NCI-H748 (cell line): ENCODE results near the gene KCNJ1.

Source experiments
- DNase-seq: peaks from one replicate; lab custom pipeline; 2025; ENCODE audit not compliant: unreplicated experiment; lab: John Stamatoyannopoulos, UW

The KCNJ1 gene

DNA sequence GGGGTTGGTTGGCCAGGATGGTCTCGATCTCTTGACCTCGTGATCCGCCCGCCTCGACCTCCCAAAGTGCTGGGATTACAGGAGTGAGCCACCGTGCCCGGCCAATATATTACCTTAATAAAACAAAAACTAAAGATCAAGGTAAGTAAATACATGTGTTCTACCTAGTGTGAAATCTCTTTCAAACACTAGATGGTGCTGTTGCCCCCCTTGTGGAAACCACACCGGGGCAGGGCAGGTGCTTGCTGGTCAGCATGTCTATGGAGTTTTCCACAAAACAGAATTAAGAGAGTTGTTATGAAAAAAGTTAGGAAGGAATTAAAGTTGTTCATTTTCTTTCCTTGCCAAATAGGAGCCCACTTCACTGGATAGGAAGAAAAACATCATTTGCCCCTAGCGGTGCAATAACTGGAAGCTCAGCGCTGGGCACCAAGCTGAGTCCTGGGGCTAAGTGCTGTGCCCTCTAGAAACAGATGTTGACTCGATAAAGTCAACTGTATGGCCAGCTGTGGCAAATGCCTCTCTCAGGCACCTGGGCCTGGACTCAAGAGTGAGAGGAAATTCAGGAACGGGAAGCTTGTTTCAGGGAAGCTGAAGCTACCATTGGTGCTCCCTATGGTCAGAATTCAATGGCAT is 17.7 kb upstream of the KCNJ1 start:
- peak; percentile 64 for DNase-seq

DNA sequence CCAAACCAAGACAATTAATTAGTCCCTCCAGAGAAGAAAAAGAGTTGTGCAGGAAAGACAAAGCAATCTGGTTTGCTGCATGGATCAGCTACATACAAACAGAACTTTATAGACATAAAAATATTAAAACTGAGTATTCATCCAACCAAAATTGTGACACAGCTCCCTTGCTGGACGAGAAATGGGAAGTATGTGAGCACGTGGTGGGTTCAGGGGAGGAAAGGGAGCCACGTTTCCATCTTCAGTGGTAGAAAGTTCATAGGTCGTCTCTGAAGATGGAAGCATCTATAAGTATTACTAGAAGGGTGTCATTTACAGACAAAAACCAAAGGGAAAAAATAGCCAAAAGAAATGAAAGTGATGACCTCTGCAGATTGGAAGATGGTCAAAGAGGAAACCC is 17.0 kb upstream of the KCNJ1 start:
- DNase-seq: no peak

DNA sequence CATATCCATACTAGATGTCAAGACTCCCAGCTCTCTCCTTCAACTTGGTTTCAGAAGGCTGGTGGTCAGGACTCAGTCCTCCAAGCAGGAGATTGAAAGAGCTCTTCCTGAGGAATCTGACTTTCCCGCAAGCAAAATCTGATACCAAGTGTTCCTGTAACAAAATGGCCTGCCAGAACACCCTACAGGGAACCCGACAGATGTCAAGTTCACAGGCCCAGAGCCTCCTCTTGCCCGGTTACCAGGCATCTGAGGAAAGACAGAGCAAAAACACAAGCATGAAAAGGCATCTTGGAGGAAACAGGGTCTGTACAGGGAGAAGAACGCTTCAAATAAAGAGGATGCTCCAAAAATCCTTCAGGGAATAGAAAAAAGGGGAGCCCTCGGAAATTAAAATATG is 15.4 kb upstream of the KCNJ1 start:
- no peak for DNase-seq

DNA sequence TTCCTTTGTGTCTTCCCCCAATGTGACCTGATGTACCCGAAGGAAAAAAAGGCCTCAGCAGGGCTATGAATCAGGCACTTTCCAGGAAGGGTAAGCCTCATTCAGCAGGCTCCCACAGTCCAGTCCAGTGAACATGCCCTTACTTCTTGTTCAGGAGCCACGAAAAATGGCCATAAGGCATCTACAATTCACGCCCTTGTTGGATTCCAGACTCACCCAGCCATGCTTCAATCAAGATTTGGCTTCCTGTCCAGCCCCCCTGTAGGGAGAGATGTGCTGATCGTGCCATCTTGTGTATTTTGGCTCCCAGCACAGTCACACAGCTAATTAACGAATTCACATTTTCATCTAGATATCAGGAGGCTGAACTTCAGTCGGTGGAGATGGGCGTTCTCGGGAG is 14.1 kb upstream of the KCNJ1 start:
- DNase-seq: no peak

DNA sequence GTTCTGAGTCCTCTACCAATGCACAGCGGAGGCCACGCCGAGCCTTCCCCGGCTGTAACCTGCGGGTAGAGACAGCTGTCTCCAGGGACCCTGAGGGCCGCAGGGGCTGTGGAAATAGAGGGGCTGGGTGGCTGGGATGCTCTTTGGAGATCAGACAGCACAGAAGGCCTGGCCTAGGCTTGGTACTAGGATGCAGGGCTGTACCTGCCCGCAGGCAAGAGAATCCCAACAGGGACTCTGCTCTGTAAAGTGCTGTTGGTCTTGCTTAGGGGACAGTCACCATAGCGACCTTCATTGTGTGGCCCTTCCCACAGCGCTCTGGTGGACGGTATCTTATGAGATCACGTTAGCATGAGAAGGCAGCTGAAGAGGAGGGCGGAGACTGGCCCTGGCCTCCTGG is 12.7 kb upstream of the KCNJ1 start:
- DNase-seq: peak; percentile 9

DNA sequence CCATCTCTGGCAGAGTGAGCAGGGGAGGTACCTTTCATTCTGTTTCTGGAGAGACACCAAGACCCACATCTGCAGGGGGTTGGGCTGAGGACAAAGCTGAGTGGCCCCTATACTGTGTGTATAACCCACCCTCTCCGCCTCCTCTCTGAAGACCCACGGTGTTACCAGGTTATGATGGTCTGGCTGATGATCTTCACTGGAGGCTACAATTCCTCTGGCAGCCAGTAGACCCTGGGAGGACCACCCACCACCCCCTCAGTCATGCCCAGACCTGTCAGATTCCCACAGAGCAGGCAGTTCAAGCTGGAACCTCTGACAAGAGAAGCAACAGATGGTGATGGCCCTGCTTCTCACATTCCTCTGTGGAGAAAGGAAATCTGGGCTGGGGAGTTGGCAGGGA is 11.4 kb upstream of the KCNJ1 start:
- no peak for DNase-seq

DNA sequence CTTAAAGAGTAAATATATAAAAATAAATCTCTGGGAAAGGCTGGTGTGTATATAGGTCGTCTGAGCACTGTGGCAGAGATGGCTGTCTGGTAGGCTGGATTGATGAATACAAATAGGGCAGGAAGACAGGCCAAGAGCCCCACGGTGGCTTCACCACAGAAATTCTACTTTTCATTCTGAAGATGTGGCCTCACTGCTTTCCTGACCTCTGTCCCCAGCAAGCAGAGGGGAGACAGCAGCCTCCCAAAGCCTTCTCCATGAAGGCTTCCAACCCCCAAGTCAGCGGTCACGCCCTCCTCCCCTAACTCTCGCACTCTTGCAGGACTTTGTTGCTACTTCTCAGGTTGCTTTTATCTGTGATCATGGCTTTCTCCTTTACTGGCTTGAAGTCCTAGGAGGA is 10.6 kb upstream of the KCNJ1 start:
- DNase-seq: no peak

DNA sequence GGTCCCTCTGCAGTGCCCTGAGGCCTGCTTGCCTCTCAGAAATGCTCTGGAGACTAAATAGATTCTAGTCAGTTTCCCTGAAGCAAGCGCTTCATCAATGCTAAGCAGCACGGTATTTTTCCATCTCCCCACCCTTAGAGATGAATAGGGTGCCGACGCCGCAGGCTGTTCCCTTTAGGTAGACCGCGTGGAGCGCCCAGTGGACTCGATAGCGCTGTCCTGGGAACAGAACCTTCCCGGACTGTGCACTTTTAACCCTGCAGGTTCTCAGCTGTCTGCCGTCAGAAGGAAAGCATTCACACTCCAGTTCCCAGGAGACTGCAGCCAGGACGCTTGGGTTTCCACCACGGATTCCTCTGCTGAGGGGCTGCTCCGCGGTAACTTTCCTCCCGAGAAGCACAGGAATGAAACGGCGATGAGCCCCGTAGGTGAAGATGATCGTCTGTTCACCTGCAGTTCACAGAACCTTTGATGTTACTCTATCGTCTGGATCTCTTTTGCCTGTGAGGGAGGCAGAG is 9.1 kb upstream of the KCNJ1 start:
- no peak for DNase-seq

DNA sequence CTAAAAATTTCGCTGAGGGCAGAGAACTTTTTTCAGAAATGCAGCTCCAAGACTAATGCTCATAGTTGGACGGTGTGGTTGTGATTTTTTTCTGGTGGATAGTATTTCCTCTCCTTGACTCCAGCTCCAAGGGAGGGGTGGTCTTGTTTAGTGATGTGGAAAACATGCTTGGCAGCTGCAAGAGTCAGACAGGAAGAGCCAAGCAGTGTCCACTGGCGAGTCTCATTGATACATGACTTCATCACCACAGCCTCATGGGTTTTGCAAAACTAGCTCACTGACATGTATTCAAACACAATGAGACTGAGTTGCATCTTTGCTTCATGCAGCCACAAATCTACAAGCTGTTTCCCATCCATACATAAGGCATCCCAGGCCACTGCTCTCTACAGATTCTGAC is 7.3 kb upstream of the KCNJ1 start:
- no peak for DNase-seq

DNA sequence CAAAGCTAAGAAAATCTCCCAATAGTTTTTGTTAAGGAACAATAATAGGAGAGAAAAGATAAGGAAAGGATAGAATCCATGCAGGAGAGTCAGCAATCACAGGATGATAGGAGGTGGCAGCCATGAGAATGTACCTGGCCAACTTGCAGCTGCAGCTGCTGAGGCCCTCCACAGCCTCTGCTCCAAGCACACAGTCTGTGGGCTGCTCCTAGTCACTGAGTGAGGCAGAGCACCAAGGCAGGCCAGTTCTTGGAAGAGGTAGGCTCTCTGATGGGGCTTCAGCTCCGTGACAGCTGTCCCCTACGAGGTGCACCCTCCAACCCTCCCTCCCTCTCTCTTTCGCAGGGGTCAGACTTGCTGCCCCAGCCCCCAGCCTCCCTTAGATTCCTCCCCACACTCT is 5.5 kb upstream of the KCNJ1 start:
- no peak for DNase-seq

DNA sequence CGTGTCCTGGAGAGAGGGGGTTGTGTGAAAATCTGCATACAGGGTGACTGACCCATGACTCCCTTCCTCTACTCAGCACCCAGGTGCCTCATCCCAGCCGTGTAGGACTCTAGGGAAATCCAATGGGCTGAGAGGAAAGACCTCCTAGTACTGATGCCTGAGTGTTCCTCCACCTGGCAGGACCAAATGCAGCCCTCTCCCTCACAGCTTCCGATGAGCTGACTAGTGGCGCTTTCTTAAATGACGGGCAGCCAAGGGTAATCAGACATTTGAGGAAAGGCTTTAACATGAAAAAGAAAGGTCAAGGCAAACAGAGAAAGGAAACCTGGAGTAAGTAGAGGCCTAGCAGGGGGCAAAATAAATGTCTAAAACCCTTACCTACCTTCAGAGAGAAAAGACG is 5.0 kb upstream of the KCNJ1 start:
- DNase-seq: no peak

DNA sequence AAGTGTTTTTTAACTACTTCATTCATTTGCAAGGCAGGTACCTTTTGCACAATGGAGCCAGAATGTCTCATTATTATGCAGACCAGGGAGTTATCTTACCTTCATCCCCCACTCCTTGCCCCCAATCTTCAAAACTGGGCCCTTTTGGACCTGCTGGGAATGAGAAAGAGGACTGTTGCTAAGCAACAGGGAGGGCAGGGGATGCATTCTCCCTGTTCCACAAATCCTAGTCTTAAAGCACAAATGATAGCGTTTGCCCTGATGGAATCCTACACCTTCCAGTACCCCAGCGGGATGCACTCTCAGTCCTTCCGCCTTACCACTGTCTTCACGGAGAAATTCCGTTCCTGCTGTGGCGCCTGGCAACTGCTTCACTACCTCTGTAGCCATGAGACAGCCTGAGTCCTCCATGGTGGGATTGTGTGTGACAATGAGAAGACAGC is 4.1 kb upstream of the KCNJ1 start:
- no peak for DNase-seq

DNA sequence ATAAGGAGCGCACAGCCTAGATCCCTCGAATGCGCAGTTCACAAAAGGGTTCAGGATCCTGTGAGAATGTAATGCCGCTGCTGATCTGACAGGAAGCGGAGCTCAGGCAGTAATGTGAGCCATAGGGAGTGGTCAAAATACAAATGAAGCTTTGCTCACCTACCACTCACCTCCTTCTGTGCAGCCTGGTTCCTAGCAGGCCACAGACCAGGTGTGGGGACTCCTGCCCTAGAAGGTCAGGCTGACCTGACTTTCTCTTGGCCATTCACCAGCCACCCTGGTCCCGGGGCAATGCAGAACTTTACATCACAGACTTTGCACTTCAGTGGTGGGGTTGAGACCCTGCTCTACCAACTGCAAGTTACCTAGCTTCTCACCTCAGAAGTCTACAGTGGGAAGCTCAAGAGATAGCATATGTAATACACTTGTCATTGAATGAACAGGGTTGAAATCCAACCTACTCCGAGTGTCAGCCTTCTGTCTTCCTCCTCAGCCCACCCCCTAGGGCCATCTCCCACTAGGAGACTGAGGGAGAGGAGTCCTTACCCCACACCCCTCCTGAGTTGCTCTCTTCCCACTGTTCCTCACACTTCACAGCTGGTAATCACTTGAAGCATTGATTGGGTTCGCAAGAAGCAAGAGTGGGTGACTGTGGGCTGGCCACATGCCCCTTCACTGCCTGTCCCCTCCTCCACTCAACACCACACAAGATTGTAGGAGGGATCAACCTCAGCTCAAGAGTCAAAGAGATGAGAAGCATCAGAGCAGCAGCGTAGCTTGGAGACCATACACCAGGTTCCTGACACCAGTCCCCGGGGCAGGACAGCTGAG is 2.0 kb upstream of the KCNJ1 start:
- DNase-seq: peak; percentile 11

DNA sequence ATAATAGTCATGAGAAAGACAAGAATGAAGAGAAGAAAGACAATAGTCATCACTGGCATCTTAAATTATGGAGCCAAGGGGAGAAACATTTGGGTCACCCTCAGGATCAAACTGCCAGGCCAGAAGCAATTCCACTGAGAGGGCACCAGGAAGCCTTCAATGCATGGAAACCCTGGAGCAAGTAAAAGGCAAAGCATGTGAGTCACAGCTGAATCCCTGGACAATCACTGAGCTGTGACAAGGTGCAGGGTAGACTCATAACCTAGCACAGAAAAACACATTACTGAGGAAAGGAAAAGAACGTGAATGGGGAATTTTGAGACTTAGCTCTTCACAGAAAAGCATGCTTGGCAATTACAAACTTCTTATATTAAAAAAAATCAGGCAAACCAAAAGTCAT is 1.6 kb downstream of the KCNJ1 start:
- no peak for DNase-seq

DNA sequence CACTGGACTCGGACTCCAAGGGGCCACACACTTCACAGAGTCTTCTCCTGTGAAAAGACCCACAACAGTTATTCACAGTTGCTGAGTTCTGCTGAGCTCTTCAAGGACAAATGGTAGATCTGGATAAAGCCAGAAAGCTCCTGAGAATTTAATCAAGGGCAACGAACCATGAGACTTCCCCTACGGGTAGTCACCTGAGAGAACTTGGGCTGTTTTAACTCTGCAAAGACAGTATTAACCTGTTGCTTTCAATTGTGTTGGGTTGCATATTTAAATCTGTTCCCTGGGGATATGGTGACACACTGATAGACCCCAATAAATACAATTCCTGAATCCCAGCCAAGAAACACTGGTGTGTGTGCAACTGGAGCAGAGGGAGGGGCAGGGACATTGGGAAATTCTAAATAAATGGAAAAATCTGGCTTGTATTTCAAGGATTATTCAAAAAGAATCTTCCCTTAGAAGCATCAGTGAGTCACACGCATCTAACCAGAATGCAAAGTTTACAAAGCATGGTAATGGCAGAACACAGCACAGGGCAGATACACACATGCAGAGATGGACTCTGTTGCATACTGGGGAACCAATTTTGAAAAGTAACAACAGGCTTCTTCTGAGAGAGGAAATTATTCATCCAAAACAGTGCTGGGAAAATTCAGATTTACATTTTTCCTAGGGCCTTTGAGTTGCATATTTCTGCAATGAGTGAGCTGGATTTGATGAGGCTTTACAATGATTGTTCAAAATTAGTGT is 4.0 kb downstream of the KCNJ1 start:
- no peak for DNase-seq

DNA sequence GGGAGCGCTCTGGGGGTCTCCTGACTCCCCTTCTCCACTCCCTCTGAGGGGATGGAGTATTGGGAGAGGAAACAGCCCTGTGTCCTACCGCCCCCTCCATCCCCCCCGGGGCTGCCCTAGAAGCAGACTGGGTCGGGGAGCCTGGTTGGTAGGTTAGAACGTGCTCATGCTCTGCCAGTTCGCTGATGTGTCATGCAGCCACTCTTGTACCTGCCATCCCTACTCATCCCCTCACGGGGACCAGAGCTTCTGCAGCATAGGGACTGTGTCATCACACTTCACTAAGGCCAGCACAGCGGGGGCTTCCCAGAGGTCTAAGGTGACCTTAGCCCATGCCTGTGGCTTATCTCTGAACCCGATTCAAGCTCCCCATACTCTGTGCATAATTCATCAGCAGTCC is 4.7 kb downstream of the KCNJ1 start:
- DNase-seq: no peak

DNA sequence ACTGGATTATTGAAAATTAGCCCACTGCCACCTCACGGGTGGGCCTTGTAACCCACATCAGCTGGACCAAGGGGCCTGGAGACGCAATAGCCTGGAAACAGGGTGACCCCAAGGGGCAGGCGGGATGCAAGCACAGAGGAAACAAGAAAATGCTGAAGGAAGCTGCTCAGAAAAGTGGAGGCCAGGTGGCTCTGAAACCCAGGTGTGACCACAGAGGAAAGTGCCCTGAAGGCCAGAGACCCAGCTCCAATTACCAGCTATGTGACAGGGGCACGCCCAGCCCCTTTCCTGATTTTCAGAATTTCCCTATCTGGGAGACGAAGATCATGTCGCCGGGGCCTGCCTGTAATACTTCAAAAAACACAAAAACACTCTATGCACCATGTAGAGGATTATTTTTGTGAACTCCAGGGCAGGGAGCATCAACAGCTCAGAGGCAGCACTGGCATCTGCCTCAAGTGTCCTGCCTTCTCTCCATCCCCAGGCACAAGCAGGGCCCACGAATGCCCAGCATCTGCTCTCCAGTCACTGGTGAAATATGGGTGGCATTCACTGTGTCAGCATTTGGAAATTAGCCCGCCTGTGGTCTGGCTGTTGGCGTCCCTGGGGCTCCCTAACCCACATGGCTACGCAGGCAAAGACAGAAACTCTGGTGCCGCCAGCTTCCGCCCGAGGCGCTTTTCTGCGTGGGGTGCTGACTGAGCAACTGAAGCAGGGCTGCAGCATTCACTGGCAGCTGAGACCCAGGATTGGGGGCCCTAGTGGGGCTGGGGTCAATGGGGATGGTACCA is 6.3 kb downstream of the KCNJ1 start:
- DNase-seq: no peak

DNA sequence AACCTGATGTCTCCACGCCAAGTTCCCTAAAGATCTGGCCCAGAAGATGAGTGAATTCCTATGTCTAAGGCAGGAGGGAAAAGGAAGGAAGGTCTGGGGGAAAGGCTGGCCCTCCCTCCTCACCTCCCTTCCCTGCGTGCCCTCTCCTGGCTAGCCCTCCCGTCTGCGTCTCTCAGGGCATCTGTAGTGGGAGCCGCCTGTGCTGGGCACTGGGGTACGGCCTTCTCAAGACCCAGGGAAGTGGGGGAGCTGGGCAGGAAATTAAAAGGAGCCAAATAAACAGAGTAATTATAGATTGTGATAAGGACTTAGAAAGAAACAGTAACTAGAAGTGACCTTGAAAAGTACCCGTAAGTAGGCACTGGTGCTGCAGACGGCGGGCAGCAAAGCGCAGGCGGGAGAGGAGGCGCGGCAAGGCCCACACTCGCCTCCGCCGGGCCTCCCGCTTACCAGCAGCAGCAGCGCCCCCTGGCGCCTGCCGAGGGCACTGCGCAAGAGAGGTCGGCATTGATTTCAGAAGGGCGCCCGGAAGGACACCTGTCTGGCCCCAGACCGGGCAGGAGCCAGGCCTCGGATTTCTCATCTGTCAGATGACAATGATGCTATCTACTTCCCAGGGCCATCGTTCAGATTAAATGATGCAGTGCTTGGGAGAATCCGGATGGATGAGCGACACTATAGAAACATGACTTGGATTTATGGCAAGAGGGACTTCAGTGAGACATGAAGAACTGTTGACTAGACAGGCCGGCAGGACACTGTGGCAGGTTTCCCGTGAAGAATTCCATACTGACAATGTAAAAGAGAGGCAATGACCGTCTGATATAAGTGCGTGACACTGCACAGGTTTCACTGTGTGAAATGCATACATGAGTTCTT is 7.3 kb downstream of the KCNJ1 start:
- DNase-seq: peak; percentile 3

DNA sequence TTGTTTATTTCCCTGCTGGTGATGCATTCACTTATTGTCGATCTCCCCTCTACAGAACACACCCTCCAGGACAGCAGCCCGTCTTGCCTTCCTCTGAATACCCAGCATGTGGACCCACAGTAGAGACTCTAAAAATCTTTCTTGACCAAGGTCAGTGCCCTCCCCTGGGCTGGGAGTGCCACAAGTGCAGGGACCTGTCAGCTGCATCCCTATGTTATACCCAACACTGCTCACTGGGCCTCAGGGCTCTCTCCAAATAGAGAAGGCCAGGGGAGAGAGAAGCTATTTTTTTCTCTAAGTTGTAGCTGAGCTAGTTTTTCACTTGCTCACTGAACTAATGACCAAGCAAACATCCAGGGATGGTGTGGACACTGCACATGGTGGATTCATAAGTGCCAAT is 9.8 kb downstream of the KCNJ1 start:
- DNase-seq: no peak

DNA sequence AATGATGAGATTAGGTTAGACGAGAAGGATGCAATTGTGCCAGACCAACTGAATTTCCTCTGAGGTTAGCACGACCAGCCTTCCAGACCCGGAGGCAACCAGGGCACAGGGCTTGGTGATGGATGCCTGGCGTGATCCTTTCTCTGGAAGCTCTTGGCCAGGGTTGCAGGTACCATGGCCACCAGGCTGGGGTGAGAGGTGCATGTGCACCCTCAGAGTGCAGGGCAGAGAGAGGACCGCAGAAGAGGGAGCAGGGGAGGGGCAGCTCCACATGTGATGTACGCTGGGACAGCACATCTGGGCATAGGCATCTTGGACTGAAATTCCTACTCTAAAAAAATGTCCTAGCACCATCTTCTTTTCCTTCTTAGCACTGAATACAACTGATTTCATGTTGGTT is 10.9 kb downstream of the KCNJ1 start:
- DNase-seq: no peak
